ENCODE measurements around the gene ALK. TPM values are rescaled to one million over a fixed set of nuclear protein-coding genes. Genes with fewer than 3 reads are reported as not detected.

ALK gene
- total RNA-seq, 1 donor from 2014 or later, result 0.52 TPM

DNA sequence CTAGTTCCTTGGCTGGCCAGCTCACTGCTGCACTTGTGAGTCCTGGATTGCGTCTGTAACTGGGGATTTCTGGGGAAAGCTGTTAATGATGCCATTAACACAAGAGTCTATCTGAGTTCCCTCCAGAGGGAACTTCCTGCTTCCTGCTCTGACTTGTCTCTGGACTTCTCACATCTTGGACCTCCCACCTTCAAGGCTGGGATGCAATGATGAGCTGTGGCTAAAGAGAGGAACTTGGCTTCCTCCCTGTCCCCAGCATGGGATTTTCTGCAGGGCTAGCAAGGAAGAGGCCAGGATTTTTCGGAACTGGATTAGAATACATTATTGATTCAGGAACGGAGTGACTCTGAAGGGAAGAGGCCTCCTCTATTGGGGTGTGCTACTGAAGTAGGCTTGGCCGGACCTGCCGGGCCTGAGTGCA, 650.7 kb downstream of the ALK start:
- Histone ChIP-seq H3K9me3 (ENCODE audit: control insufficient read depth in 3 of 3, low read length in 3 of 3) (no peaks in the 10 kb centered on the region), H3K27me3 (ENCODE audit: control insufficient read depth in 3 of 3, insufficient read depth in 3 of 3, low read length in 3 of 3) (peaks cover 0 to 4% (median 3%) of the 10 kb centered on the region in 3 donors), H3K4me1 (ENCODE audit: control insufficient read depth in 3 of 3, insufficient read depth in 3 of 3, low read length in 3 of 3) (peaks cover 0 to 3% (median 0%) of the 10 kb centered on the region in 3 donors), H3K4me3 (ENCODE audit: low read length in 3 of 3) (no peak overlapping the region), H3K9ac (ENCODE audit: low read depth in 1 of 3, low read length in 3 of 3) (no peak overlapping the region), H3K27ac (ENCODE audit: low read depth, low read length) (no peak overlapping the region), H3K36me3 (ENCODE audit: control insufficient read depth in 3 of 3, insufficient read depth in 3 of 3, low read length in 3 of 3) (no peaks in the 10 kb centered on the region)

DNA sequence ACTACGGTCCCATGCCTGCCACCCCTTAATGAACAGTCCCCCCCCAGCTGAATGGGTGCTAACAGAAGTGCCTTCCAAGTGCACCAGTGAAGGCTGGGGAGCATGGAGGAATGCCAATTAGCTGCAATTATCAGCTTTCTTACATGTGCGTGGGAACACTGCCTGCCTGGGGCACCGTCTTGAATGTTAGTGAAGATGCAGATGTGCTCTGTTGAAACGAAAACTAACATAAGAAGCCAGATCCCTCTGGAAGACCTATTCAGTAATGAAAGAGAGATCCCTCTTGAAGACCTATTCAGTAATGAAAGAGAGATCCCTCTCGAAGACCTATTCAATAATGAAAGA, 651.6 kb downstream of the ALK start:
- peaks cover 0 to 3% (median 0%) of the 10 kb centered on the region in 3 donors for H3K4me1 ChIP-seq (ENCODE audit: control insufficient read depth in 3 of 3, insufficient read depth in 3 of 3, low read length in 3 of 3)
- no peaks in the 10 kb centered on the region for H3K9me3 ChIP-seq (ENCODE audit: control insufficient read depth in 3 of 3, low read length in 3 of 3)
- H3K27me3 ChIP-seq (ENCODE audit: control insufficient read depth in 3 of 3, insufficient read depth in 3 of 3, low read length in 3 of 3), result peaks cover 0 to 4% (median 3%) of the 10 kb centered on the region in 3 donors
- no peak overlapping the region for H3K4me3 ChIP-seq (ENCODE audit: low read length in 3 of 3)
- no peak overlapping the region for H3K9ac ChIP-seq (ENCODE audit: low read depth in 1 of 3, low read length in 3 of 3)
- H3K36me3 ChIP-seq (ENCODE audit: control insufficient read depth in 3 of 3, insufficient read depth in 3 of 3, low read length in 3 of 3), result no peaks in the 10 kb centered on the region
- H3K27ac ChIP-seq (ENCODE audit: low read depth, low read length), result no peak overlapping the region

DNA sequence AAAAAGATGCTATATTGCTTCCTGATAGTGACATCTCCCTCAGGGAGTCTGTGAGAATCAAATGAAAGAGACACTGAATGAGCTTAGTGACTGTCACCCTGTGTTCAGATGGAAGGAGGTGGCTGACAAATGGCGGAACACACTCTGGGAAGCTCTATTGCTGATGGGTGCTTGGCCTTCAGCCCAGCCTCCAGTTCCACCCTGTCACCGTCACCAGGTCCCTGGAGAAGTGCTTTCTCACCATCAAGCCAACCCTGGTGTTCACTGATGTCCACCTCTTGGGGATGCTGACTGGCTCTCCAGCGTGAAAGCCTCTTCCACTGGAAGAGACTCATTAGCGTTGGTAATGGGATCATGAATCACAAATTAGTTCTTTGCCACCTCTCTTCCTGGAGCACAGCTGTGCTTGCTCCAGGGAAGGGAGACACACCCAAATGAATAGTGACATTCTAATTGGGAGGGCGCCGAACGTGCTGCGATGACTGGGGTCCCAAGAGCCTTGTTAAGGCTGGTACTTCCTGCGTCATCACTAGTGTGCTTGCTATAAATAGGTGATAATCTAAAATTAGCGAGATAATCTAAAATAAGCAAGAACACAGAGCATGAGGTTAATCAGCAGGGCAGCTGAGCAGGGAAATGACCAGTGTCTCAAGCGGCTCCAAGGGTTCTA, 652.2 kb downstream of the ALK start:
- no peak overlapping the region for H3K27ac ChIP-seq (ENCODE audit: low read depth, low read length)
- no peaks in the 10 kb centered on the region for H3K36me3 ChIP-seq (ENCODE audit: control insufficient read depth in 3 of 3, insufficient read depth in 3 of 3, low read length in 3 of 3)
- no peak overlapping the region for H3K4me3 ChIP-seq (ENCODE audit: low read length in 3 of 3)
- peaks cover 0 to 3% (median 0%) of the 10 kb centered on the region in 3 donors for H3K4me1 ChIP-seq (ENCODE audit: control insufficient read depth in 3 of 3, insufficient read depth in 3 of 3, low read length in 3 of 3)
- H3K27me3 ChIP-seq (ENCODE audit: control insufficient read depth in 3 of 3, insufficient read depth in 3 of 3, low read length in 3 of 3), result peaks cover 0 to 4% (median 3%) of the 10 kb centered on the region in 3 donors
- H3K9me3 ChIP-seq (ENCODE audit: control insufficient read depth in 3 of 3, low read length in 3 of 3), result no peaks in the 10 kb centered on the region
- no peak overlapping the region for H3K9ac ChIP-seq (ENCODE audit: low read depth in 1 of 3, low read length in 3 of 3)

DNA sequence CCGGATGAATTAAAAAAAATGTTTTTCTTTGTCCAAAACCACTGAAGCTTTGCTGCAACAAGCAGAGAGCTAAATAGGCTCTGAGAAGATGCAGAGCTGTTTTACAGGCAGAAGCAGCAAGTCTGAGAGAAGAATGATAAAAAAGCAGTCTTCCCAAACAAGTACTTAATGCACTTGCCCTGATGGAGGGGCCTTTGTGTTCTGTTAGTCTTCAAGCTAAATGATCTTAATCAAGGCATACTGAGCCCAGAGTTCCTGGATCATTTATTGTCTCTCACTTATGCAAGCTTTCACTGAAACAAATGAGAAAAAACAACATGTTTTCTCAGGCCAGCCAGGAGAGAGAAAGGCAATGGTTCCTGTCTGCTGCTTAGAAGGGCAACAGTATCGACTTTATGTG, 653.7 kb downstream of the ALK start:
- peaks cover 0 to 3% (median 0%) of the 10 kb centered on the region in 3 donors for H3K4me1 ChIP-seq (ENCODE audit: control insufficient read depth in 3 of 3, insufficient read depth in 3 of 3, low read length in 3 of 3)
- H3K36me3 ChIP-seq (ENCODE audit: control insufficient read depth in 3 of 3, insufficient read depth in 3 of 3, low read length in 3 of 3), result no peaks in the 10 kb centered on the region
- no peak overlapping the region for H3K9ac ChIP-seq (ENCODE audit: low read depth in 1 of 3, low read length in 3 of 3)
- no peak overlapping the region for H3K27ac ChIP-seq (ENCODE audit: low read depth, low read length)
- H3K27me3 ChIP-seq (ENCODE audit: control insufficient read depth in 3 of 3, insufficient read depth in 3 of 3, low read length in 3 of 3), result peaks cover 0 to 3% (median 0%) of the 10 kb centered on the region in 3 donors
- no peaks in the 10 kb centered on the region for H3K9me3 ChIP-seq (ENCODE audit: control insufficient read depth in 3 of 3, low read length in 3 of 3)
- no peak overlapping the region for H3K4me3 ChIP-seq (ENCODE audit: low read length in 3 of 3)

DNA sequence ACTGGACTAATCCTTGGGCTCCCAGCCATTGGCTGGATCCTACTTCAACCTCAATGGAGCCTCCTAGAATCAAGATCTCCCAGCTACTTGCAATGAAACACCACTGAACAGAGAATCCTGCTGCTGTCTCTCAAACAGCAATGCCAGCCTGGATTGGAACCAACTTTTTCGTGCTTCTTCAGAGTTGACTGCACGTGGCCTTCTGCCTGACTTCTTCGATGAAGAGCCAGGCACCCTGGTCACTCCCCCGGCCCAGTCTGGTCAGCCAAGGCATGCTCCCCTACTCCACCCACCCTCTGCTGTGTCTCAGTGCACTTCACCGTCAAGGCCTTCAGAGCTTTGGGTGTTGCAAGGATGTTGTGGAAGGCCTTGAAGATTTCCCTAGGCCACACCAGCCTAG, 657.5 kb downstream of the ALK start:
- H3K9ac ChIP-seq (ENCODE audit: low read depth in 1 of 3, low read length in 3 of 3), result no peak overlapping the region
- H3K4me3 ChIP-seq (ENCODE audit: low read length in 3 of 3), result no peak overlapping the region
- no peak overlapping the region for H3K27ac ChIP-seq (ENCODE audit: low read depth, low read length)
- no peaks in the 10 kb centered on the region for H3K4me1 ChIP-seq (ENCODE audit: control insufficient read depth in 3 of 3, insufficient read depth in 3 of 3, low read length in 3 of 3)
- H3K36me3 ChIP-seq (ENCODE audit: control insufficient read depth in 3 of 3, insufficient read depth in 3 of 3, low read length in 3 of 3), result no peaks in the 10 kb centered on the region
- no peaks in the 10 kb centered on the region for H3K9me3 ChIP-seq (ENCODE audit: control insufficient read depth in 3 of 3, low read length in 3 of 3)
- H3K27me3 ChIP-seq (ENCODE audit: control insufficient read depth in 3 of 3, insufficient read depth in 3 of 3, low read length in 3 of 3), result no peaks in the 10 kb centered on the region

DNA sequence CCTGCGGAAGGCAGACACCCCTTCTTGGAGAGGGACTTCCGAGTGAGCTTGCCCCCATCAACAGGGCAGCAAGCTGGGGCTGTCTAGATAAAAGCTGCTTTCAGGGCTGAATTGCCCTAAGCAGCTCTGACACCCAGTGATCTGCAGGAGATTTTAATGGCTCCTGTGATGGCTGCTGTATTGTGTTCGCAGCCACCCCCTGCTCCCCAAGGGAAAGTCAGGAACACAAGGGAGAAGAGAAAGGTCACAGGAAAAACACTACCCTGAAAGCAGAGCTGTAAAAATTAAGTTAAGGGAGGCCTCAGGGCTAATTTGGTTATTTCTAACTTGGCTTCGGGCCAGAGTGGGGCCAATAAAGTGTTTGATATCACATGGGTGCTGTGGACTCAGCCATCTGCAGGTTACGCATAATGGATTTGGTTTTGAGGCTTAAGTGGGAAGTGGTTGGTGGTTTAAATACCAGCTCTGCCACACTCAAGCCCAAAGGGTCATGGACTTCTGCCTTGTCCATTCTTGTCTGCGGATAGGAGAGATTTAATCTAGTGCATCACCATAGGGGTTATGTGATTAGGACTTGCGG, 658.6 kb downstream of the ALK start:
- H3K9me3 ChIP-seq (ENCODE audit: control insufficient read depth in 3 of 3, low read length in 3 of 3), result no peaks in the 10 kb centered on the region
- H3K27me3 ChIP-seq (ENCODE audit: control insufficient read depth in 3 of 3, insufficient read depth in 3 of 3, low read length in 3 of 3), result no peaks in the 10 kb centered on the region
- H3K4me1 ChIP-seq (ENCODE audit: control insufficient read depth in 3 of 3, insufficient read depth in 3 of 3, low read length in 3 of 3), result no peaks in the 10 kb centered on the region

DNA sequence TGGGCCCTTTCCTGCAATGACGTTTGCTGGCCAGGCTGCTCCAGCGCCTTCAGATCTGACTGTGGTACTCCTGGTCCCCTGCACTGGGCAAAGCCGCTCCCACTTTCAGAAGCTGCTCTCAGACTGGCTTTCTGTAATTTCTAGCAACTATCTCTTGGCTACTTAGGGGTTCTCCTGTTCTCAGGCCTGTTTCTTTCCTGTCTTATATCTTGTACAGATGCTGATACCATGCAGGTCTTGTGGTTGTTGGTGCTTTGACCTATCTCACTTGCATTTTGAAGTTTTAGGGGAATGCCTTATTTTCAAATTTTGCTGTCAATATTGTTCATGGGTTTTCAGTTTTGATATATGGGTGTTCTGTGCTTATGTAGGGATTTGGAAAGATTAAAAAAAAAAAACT, 660.4 kb downstream of the ALK start:
- Histone ChIP-seq H3K36me3 (ENCODE audit: control insufficient read depth in 3 of 3, insufficient read depth in 3 of 3, low read length in 3 of 3) (no peaks in the 10 kb centered on the region), H3K4me1 (ENCODE audit: control insufficient read depth in 3 of 3, insufficient read depth in 3 of 3, low read length in 3 of 3) (no peaks in the 10 kb centered on the region), H3K9ac (ENCODE audit: low read depth in 1 of 3, low read length in 3 of 3) (no peak overlapping the region), H3K9me3 (ENCODE audit: control insufficient read depth in 3 of 3, low read length in 3 of 3) (no peaks in the 10 kb centered on the region), H3K4me3 (ENCODE audit: low read length in 3 of 3) (no peak overlapping the region), H3K27me3 (ENCODE audit: control insufficient read depth in 3 of 3, insufficient read depth in 3 of 3, low read length in 3 of 3) (peaks cover 0 to 3% (median 0%) of the 10 kb centered on the region in 3 donors), H3K27ac (ENCODE audit: low read depth, low read length) (no peak overlapping the region)

More for the DNA sequence above, 658.6 kb downstream of the ALK start:
- no peak overlapping the region for H3K4me3 ChIP-seq (ENCODE audit: low read length in 3 of 3)
- no peak overlapping the region for H3K27ac ChIP-seq (ENCODE audit: low read depth, low read length)
- no peaks in the 10 kb centered on the region for H3K36me3 ChIP-seq (ENCODE audit: control insufficient read depth in 3 of 3, insufficient read depth in 3 of 3, low read length in 3 of 3)
- no peak overlapping the region for H3K9ac ChIP-seq (ENCODE audit: low read depth in 1 of 3, low read length in 3 of 3)

DNA sequence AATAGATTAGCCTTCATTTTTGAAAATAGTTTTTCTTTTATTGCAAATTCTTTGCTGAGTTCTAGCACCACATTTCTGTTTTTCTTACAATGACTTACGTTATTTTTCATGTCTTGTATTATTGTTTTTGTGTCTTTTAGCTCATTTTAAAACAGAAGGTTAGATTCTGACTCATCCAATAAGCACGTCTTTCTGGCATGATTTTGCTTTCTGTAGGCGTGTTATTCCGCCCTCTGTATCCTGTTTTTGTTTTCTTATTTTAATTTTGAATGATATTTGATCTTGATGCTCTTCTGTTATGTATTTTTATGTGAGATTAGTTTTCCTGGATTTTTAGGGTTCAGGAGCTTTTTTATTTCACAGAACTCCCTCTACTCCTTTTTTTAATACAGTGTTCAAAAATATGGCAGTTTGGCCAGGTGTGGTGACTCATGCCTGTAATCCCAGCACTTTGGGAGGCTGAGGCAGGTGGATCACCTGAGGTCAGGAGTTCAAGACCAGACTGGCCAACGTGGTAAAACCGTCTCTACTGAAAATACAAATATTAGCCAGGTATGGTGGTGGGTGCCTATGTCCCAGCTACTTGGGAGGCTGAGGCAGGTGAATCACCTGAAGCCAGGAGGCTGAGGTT, 661.1 kb downstream of the ALK start:
- Histone ChIP-seq H3K27ac (ENCODE audit: low read depth, low read length) (no peak overlapping the region), H3K4me1 (ENCODE audit: control insufficient read depth in 3 of 3, insufficient read depth in 3 of 3, low read length in 3 of 3) (no peaks in the 10 kb centered on the region), H3K36me3 (ENCODE audit: control insufficient read depth in 3 of 3, insufficient read depth in 3 of 3, low read length in 3 of 3) (no peaks in the 10 kb centered on the region), H3K4me3 (ENCODE audit: low read length in 3 of 3) (no peak overlapping the region), H3K9ac (ENCODE audit: low read depth in 1 of 3, low read length in 3 of 3) (no peak overlapping the region), H3K9me3 (ENCODE audit: control insufficient read depth in 3 of 3, low read length in 3 of 3) (no peaks in the 10 kb centered on the region), H3K27me3 (ENCODE audit: control insufficient read depth in 3 of 3, insufficient read depth in 3 of 3, low read length in 3 of 3) (peaks cover 0 to 4% (median 0%) of the 10 kb centered on the region in 3 donors)

DNA sequence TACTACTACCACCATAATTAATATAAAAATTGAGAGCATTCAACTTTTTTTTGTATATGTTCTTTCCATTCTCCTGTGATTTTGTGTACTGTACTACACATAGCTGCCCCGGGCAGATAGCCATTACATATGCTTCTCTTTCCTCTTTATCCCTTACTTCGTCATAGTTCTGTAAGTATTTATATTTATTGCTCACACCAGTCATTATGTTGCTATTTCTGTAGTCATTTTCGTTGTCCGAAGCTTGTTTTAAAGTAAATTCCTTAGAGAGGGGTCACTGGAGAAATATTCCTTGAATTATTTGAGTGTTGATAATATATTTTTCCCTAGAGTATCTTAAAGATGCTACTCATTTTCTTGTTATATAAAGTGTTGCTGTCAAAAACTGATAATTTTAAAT, 662.2 kb downstream of the ALK start:
- H3K9ac ChIP-seq (ENCODE audit: low read depth in 1 of 3, low read length in 3 of 3), result no peak overlapping the region
- H3K9me3 ChIP-seq (ENCODE audit: control insufficient read depth in 3 of 3, low read length in 3 of 3), result no peaks in the 10 kb centered on the region
- H3K4me1 ChIP-seq (ENCODE audit: control insufficient read depth in 3 of 3, insufficient read depth in 3 of 3, low read length in 3 of 3), result no peaks in the 10 kb centered on the region
- peaks cover 0 to 4% (median 3%) of the 10 kb centered on the region in 3 donors for H3K27me3 ChIP-seq (ENCODE audit: control insufficient read depth in 3 of 3, insufficient read depth in 3 of 3, low read length in 3 of 3)
- no peak overlapping the region for H3K4me3 ChIP-seq (ENCODE audit: low read length in 3 of 3)
- H3K36me3 ChIP-seq (ENCODE audit: control insufficient read depth in 3 of 3, insufficient read depth in 3 of 3, low read length in 3 of 3), result no peaks in the 10 kb centered on the region
- H3K27ac ChIP-seq (ENCODE audit: low read depth, low read length), result no peak overlapping the region

DNA sequence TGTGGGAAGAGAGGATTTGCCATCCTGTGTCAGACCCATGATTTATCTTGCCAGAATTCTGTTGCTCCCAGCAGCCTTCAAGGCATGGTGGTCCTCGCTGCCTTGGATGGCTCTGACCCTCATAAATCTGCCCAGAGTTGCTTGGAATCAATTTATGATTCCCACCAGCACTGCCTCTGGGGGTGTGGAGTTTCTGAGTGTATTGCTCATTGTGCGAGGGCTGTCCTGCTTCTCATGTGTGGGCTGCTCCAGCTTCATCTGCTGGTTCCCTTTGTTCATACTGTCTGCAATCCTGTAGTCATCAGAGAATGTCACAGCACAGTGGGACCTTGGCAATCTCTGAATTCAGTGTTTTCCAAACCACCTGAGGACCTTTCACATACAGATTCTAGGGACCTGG, 666.4 kb downstream of the ALK start:
- peaks cover 0 to 4% (median 3%) of the 10 kb centered on the region in 3 donors for H3K27me3 ChIP-seq (ENCODE audit: control insufficient read depth in 3 of 3, insufficient read depth in 3 of 3, low read length in 3 of 3)
- no peak overlapping the region for H3K4me3 ChIP-seq (ENCODE audit: low read length in 3 of 3)
- H3K27ac ChIP-seq (ENCODE audit: low read depth, low read length), result no peak overlapping the region
- no peaks in the 10 kb centered on the region for H3K9me3 ChIP-seq (ENCODE audit: control insufficient read depth in 3 of 3, low read length in 3 of 3)
- H3K4me1 ChIP-seq (ENCODE audit: control insufficient read depth in 3 of 3, insufficient read depth in 3 of 3, low read length in 3 of 3), result no peaks in the 10 kb centered on the region
- H3K36me3 ChIP-seq (ENCODE audit: control insufficient read depth in 3 of 3, insufficient read depth in 3 of 3, low read length in 3 of 3), result no peaks in the 10 kb centered on the region
- H3K9ac ChIP-seq (ENCODE audit: low read depth in 1 of 3, low read length in 3 of 3), result no peak overlapping the region

Data from skeletal muscle tissue (tissue), 4 donors.